GM18907 (cell line): ENCODE data around the gene KCP.

ENCODE experiments used
- ATAC-seq: cut with Tn5 transposase; IDR thresholded peaks from one replicate; pipeline ENCODE4 v1.9.1; 2021; ENCODE audit warnings: mild to moderate bottlenecking, moderate library complexity; ENCODE audit not compliant: unreplicated experiment

Gene KCP

GRCh38 chr7:128859232-128860157 lies 51.0 kb downstream of the KCP start:
- ATAC-seq = no peak

DNA sequence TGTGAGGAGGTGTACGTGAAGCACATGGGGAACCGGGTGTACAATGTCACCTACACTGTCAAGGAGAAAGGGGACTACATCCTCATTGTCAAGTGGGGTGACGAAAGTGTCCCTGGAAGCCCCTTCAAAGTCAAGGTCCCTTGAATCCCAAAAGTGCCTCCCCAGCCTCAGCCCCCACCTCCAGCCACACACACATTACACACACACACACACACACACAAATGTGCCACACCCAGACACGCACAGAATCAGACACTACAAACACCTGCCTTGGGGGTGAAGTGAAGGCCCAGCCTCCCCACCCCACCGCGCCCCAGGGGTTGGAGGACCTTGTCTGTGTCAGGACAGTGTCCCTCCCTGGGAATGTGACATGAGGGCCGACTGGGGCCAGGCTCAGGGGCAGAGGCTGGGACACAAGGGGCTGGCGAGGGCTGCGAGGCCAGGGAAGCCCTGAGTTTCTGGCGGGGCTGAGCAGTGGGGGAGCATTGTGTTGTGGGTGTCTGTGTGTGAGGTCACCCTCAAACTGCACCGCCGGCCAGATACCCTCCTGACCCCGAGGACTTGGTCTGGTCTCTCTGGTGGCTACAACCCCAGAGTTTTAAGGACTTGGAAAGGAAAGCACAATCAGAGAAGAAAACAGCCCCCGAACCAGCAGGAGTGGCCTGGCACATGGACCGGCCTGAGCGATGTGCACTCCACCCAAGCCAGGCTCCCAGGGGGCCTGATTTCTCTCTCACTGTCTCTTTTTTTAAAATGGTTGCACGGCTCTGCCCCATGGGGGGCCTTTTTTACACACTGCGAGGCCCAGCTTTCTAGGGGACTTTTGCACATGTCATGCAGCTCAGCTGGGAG lies 51.9 kb downstream of the KCP start:
- ATAC-seq = no peak

- ATAC-seq = no peak
Observed at GRCh38 chr7:128856001-128856718, 54.3 kb downstream of the KCP start.

DNA sequence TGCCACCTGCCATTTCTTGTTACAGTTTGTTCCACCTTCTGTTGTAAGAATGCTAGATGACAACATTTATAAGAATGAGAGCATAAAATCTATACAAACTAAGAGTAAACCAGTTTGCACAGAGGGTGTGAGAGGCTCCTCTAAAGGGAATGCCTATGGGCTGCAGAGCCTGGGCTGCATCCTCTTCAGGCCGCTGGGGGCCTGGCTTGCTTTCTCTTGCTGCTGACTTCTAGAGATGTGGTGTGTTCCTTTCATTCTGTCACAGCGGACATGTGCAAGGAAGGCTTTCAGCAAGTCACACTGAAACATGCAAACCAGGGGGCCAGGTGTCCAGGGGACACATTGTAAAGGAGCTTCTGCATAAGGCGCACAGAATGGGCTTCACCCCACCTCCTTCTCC lies 55.0 kb downstream of the KCP start:
- ATAC-seq = no peak

- no peak for ATAC-seq
Observed at GRCh38 chr7:128854396-128854795, 56.1 kb downstream of the KCP start.

DNA sequence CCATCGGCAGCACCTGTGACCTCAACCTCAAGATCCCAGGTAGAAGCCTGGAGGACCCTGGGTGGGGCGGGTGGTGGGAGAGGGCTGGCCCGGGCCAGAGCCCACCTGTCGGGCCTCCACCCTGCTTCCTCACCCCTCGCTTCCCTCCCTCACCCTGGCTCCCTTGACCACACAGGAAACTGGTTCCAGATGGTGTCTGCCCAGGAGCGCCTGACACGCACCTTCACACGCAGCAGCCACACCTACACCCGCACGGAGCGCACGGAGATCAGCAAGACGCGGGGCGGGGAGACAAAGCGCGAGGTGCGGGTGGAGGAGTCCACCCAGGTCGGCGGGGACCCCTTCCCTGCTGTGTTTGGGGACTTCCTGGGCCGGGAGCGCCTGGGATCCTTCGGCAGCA lies 56.7 kb downstream of the KCP start:
- ATAC-seq = no peak

DNA sequence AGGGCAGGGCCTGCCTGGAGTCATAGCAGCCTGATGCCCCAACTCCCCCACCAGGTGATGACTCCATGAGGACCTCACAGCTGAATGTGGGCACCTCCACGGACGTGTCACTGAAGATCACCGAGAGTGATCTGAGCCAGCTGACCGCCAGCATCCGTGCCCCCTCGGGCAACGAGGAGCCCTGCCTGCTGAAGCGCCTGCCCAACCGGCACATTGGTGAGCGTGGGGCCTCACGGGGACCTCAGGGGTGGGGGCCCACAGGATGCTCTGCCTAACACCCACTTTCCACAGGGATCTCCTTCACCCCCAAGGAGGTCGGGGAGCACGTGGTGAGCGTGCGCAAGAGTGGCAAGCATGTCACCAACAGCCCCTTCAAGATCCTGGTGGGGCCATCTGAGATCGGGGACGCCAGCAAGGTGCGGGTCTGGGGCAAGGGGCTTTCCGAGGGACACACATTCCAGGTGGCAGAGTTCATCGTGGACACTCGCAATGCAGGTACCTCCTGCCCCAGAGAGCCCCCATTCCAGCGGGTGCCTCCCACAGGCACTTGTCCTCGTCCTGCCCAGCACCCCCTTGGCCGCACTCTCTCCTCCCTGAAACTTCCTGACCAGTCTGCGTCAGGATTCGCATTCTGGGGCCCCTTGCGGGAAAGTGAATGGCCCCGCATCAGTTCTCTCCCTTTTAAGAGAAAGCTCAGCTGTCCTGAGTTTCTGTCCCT lies 57.8 kb downstream of the KCP start:
- ATAC-seq = no peak

DNA sequence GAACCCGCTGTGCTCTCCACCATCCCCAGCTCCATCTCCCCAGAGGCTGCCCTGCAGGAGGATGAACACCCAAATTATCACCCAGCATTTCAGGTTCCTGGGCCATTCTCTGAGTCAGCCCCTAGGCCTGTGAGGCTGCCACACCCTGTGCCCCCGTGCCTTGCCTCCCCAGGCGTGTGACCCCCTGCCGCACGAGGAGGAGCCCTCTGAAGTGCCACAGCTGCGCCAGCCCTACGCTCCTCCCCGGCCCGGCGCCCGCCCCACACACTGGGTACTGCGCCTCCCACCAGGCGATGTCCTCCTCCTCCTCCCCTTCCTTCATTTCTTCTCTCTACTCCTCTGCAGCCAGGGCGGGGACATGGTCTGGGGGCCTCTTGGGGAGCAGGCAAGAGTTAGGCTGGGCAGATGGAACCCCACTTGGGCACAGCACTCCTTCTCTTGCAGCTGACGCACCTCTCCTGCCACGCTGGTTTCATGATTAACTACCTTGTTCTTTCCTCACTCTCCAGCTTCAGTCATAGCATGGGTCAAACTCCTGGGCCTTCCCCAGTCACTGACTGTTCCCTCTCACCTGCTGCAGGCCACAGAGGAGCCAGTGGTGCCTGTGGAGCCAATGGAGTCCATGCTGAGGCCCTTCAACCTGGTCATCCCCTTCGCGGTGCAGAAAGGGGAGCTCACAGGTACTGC lies 60.6 kb downstream of the KCP start:
- ATAC-seq = no peak

DNA sequence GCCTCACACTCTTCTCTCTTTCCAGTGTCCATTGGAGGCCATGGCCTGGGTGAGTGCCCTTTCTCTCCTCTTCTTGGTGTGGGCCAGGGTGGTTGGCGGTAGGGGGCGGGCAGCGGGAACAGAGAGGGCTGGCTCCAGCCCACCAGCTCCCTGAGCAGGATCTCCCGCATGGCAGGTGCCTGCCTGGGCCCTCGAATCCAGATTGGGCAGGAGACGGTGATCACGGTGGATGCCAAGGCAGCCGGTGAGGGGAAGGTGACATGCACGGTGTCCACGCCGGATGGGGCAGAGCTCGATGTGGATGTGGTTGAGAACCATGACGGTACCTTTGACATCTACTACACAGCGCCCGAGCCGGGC lies 61.4 kb downstream of the KCP start:
- no peak for ATAC-seq

- no peak for ATAC-seq
Observed at GRCh38 chr7:128848289-128849155, 62.0 kb downstream of the KCP start.

DNA sequence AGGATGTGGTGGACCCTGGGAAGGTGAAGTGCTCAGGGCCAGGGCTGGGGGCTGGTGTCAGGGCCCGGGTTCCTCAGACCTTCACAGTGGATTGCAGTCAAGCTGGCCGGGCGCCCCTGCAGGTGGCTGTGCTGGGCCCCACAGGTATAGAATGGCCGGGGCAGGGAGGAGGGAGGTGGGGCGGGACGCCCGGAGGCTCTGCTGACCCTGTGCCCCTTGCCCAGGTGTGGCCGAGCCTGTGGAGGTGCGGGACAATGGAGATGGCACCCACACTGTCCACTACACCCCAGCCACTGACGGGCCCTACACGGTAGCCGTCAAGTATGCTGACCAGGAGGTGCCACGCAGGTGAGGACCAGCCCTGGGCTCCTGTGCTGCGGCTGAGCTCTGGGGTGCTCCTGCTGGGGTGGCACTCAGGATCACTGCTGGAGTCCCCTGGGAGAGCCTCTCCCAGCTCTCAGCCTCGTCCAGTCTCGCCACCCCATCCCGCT lies 62.7 kb downstream of the KCP start:
- no peak for ATAC-seq

- ATAC-seq = no peak
Observed at GRCh38 chr7:128846781-128847444, 63.6 kb downstream of the KCP start.

DNA sequence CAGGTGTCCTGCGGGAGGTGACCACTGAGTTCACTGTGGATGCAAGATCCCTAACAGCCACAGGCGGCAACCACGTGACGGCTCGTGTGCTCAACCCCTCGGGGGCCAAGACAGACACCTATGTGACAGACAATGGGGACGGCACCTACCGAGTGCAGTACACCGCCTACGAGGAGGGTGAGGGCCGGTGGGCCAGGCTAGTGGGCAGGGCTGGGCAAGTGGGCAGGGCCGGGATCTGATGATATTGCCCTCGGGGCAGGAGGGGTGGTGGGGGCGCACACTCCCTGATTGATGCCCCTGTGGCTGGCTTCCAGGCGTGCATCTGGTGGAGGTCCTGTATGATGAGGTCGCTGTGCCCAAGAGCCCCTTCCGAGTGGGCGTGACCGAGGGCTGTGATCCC lies 64.5 kb downstream of the KCP start:
- ATAC-seq = no peak

- no peak for ATAC-seq
Observed at GRCh38 chr7:128845475-128845874, 65.0 kb downstream of the KCP start.

GRCh38 chr7:128844777-128845311 lies 65.7 kb downstream of the KCP start:
- ATAC-seq = no peak

DNA sequence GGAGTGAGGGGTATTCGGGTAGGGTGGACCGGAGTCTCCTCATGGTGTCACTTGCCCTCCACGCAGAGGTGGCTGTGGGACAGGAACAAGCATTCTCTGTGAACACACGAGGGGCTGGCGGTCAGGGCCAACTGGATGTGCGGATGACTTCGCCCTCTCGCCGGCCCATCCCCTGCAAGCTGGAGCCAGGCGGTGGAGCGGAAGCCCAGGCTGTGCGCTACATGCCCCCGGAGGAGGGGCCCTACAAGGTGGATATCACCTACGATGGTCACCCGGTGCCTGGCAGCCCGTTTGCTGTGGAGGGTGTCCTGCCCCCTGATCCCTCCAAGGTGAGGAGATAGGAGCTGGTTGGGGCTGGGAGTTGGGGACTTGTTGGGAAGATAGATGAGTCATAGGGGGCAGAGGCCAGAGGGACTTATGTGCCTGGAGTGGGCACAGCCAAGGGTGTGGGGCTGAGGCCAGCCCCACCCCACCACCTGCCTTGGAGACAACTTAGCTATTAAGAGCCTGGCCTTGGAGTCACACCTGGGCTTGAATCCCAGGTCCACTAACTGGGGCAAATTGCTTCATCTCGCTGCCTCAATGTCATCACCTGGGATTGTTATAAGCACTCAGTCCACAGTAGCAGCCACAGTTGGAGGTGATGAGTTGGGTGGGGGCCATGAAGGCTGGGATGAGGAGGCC lies 66.4 kb downstream of the KCP start:
- no peak for ATAC-seq
